ENCODE measurements around the gene SLC35A4.

Gene SLC35A4

GRCh38 chr5:140557965-140558364 is 6.7 kb upstream of the SLC35A4 start:
- H3K36me3 ChIP-seq (ENCODE audit: control insufficient read depth, insufficient read depth, low read length): no peaks in the 10 kb centered on the region

GRCh38 chr5:140558542-140558941 is 6.1 kb upstream of the SLC35A4 start:
- Histone ChIP-seq H3K4me3 (ENCODE audit: insufficient read depth, low read depth, low read length) (no peak overlapping the region), H3K27me3 (ENCODE audit: control insufficient read depth, insufficient read depth, low read length, poor library complexity, severe bottlenecking) (no peaks in the 10 kb centered on the region), H3K36me3 (ENCODE audit: control insufficient read depth, insufficient read depth, low read length) (no peaks in the 10 kb centered on the region), H3K9me3 (ENCODE audit: control insufficient read depth, low read length) (no peaks in the 10 kb centered on the region), H3K4me1 (ENCODE audit: control insufficient read depth, insufficient read depth, low read length) (peaks cover 22% of the 10 kb centered on the region), H3K27ac (ENCODE audit: insufficient read depth, low read depth, low read length, poor library complexity, severe bottlenecking) (no peak overlapping the region)
- 93 to 97% methylated on average over 9 of the region's 9 CpGs for WGBS, 2 experiments

More at GRCh38 chr5:140557965-140558364, 6.7 kb upstream of the SLC35A4 start:
- Histone ChIP-seq H3K4me3 (ENCODE audit: insufficient read depth, low read depth, low read length) (peak overlapping the region; percentile 96), H3K9me3 (ENCODE audit: control insufficient read depth, low read length) (no peaks in the 10 kb centered on the region), H3K27me3 (ENCODE audit: control insufficient read depth, insufficient read depth, low read length, poor library complexity, severe bottlenecking) (no peaks in the 10 kb centered on the region), H3K4me1 (ENCODE audit: control insufficient read depth, insufficient read depth, low read length) (peaks cover 18% of the 10 kb centered on the region), H3K27ac (ENCODE audit: insufficient read depth, low read depth, low read length, poor library complexity, severe bottlenecking) (peak overlapping the region; percentile 91)
- 91 to 98% methylated on average over 3 of the region's 3 CpGs for WGBS, 2 experiments

- Histone ChIP-seq H3K9me3 (ENCODE audit: control insufficient read depth, low read length) (no peaks in the 10 kb centered on the region), H3K27ac (ENCODE audit: insufficient read depth, low read depth, low read length, poor library complexity, severe bottlenecking) (no peak overlapping the region), H3K36me3 (ENCODE audit: control insufficient read depth, insufficient read depth, low read length) (no peaks in the 10 kb centered on the region), H3K27me3 (ENCODE audit: control insufficient read depth, insufficient read depth, low read length, poor library complexity, severe bottlenecking) (no peaks in the 10 kb centered on the region), H3K4me1 (ENCODE audit: control insufficient read depth, insufficient read depth, low read length) (peaks cover 22% of the 10 kb centered on the region), H3K4me3 (ENCODE audit: insufficient read depth, low read depth, low read length) (no peak overlapping the region)
- 91 to 95% methylated on average over 10 of the region's 10 CpGs for WGBS, 2 experiments
Measured at GRCh38 chr5:140560227-140560626, 4.4 kb upstream of the SLC35A4 start.

GRCh38 chr5:140561753-140562523 is 2.7 kb upstream of the SLC35A4 start:
- H3K4me1 ChIP-seq (ENCODE audit: control insufficient read depth, insufficient read depth, low read length): peaks cover 17% of the 10 kb centered on the region
- no peak overlapping the region for H3K4me3 ChIP-seq (ENCODE audit: insufficient read depth, low read depth, low read length)
- 93 to 94% methylated on average over 10 of the region's 10 CpGs for WGBS, 2 experiments
- H3K9me3 ChIP-seq (ENCODE audit: control insufficient read depth, low read length): no peaks in the 10 kb centered on the region
- H3K36me3 ChIP-seq (ENCODE audit: control insufficient read depth, insufficient read depth, low read length): peaks cover 1% of the 10 kb centered on the region
- no peaks in the 10 kb centered on the region for H3K27me3 ChIP-seq (ENCODE audit: control insufficient read depth, insufficient read depth, low read length, poor library complexity, severe bottlenecking)
- H3K27ac ChIP-seq (ENCODE audit: insufficient read depth, low read depth, low read length, poor library complexity, severe bottlenecking): no peak overlapping the region

- 84 to 86% methylated on average over 7 to 8 of the region's 8 CpGs for WGBS, 2 experiments
- H3K36me3 ChIP-seq (ENCODE audit: control insufficient read depth, insufficient read depth, low read length): peaks cover 15% of the 10 kb centered on the region
- peaks cover 13% of the 10 kb centered on the region for H3K4me1 ChIP-seq (ENCODE audit: control insufficient read depth, insufficient read depth, low read length)
- no peak overlapping the region for H3K27ac ChIP-seq (ENCODE audit: insufficient read depth, low read depth, low read length, poor library complexity, severe bottlenecking)
- H3K27me3 ChIP-seq (ENCODE audit: control insufficient read depth, insufficient read depth, low read length, poor library complexity, severe bottlenecking): no peaks in the 10 kb centered on the region
- no peaks in the 10 kb centered on the region for H3K9me3 ChIP-seq (ENCODE audit: control insufficient read depth, low read length)
- H3K4me3 ChIP-seq (ENCODE audit: insufficient read depth, low read depth, low read length): peak overlapping the region; percentile 89
Measured at GRCh38 chr5:140563596-140563995, 1.0 kb upstream of the SLC35A4 start.

- WGBS, 2 experiments: 6 to 7% methylated on average over 13 of the region's 13 CpGs
- Histone ChIP-seq H3K4me3 (ENCODE audit: insufficient read depth, low read depth, low read length) (peak overlapping the region; percentile 89), H3K9me3 (ENCODE audit: control insufficient read depth, low read length) (no peaks in the 10 kb centered on the region), H3K36me3 (ENCODE audit: control insufficient read depth, insufficient read depth, low read length) (peaks cover 15% of the 10 kb centered on the region), H3K4me1 (ENCODE audit: control insufficient read depth, insufficient read depth, low read length) (peaks cover 13% of the 10 kb centered on the region), H3K27ac (ENCODE audit: insufficient read depth, low read depth, low read length, poor library complexity, severe bottlenecking) (no peak overlapping the region), H3K27me3 (ENCODE audit: control insufficient read depth, insufficient read depth, low read length, poor library complexity, severe bottlenecking) (no peaks in the 10 kb centered on the region)
Measured at GRCh38 chr5:140565024-140565779, 574 bp downstream of the SLC35A4 start.

- Histone ChIP-seq H3K27ac (ENCODE audit: insufficient read depth, low read depth, low read length, poor library complexity, severe bottlenecking) (no peak overlapping the region), H3K36me3 (ENCODE audit: control insufficient read depth, insufficient read depth, low read length) (peaks cover 15% of the 10 kb centered on the region), H3K4me1 (ENCODE audit: control insufficient read depth, insufficient read depth, low read length) (peaks cover 13% of the 10 kb centered on the region), H3K9me3 (ENCODE audit: control insufficient read depth, low read length) (no peaks in the 10 kb centered on the region), H3K27me3 (ENCODE audit: control insufficient read depth, insufficient read depth, low read length, poor library complexity, severe bottlenecking) (no peaks in the 10 kb centered on the region), H3K4me3 (ENCODE audit: insufficient read depth, low read depth, low read length) (peak overlapping the region; percentile 89)
- 90 to 95% methylated on average over 4 of the region's 4 CpGs for WGBS, 2 experiments
Measured at GRCh38 chr5:140565780-140566095, 1.1 kb downstream of the SLC35A4 start.

GRCh38 chr5:140566665-140567064 is 2.0 kb downstream of the SLC35A4 start:
- Histone ChIP-seq H3K36me3 (ENCODE audit: control insufficient read depth, insufficient read depth, low read length) (peaks cover 15% of the 10 kb centered on the region), H3K27me3 (ENCODE audit: control insufficient read depth, insufficient read depth, low read length, poor library complexity, severe bottlenecking) (no peaks in the 10 kb centered on the region), H3K4me3 (ENCODE audit: insufficient read depth, low read depth, low read length) (no peak overlapping the region), H3K9me3 (ENCODE audit: control insufficient read depth, low read length) (no peaks in the 10 kb centered on the region), H3K27ac (ENCODE audit: insufficient read depth, low read depth, low read length, poor library complexity, severe bottlenecking) (no peak overlapping the region), H3K4me1 (ENCODE audit: control insufficient read depth, insufficient read depth, low read length) (peaks cover 13% of the 10 kb centered on the region)
- WGBS, 2 experiments: 93 to 95% methylated on average over 5 of the region's 5 CpGs

- no peak overlapping the region for H3K27ac ChIP-seq (ENCODE audit: insufficient read depth, low read depth, low read length, poor library complexity, severe bottlenecking)
- H3K9me3 ChIP-seq (ENCODE audit: control insufficient read depth, low read length): no peaks in the 10 kb centered on the region
- peaks cover 13% of the 10 kb centered on the region for H3K4me1 ChIP-seq (ENCODE audit: control insufficient read depth, insufficient read depth, low read length)
- no peaks in the 10 kb centered on the region for H3K27me3 ChIP-seq (ENCODE audit: control insufficient read depth, insufficient read depth, low read length, poor library complexity, severe bottlenecking)
- WGBS, 2 experiments: 95% methylated on average over 22 of the region's 22 CpGs
- H3K36me3 ChIP-seq (ENCODE audit: control insufficient read depth, insufficient read depth, low read length): peaks cover 15% of the 10 kb centered on the region
- no peak overlapping the region for H3K4me3 ChIP-seq (ENCODE audit: insufficient read depth, low read depth, low read length)
Measured at GRCh38 chr5:140567136-140567818, 2.6 kb downstream of the SLC35A4 start.

- WGBS, 2 experiments: 94 to 97% methylated on average over 13 of the region's 13 CpGs
- Histone ChIP-seq H3K4me3 (ENCODE audit: insufficient read depth, low read depth, low read length) (no peak overlapping the region), H3K9me3 (ENCODE audit: control insufficient read depth, low read length) (no peaks in the 10 kb centered on the region), H3K27me3 (ENCODE audit: control insufficient read depth, insufficient read depth, low read length, poor library complexity, severe bottlenecking) (no peaks in the 10 kb centered on the region), H3K36me3 (ENCODE audit: control insufficient read depth, insufficient read depth, low read length) (peaks cover 15% of the 10 kb centered on the region), H3K27ac (ENCODE audit: insufficient read depth, low read depth, low read length, poor library complexity, severe bottlenecking) (no peak overlapping the region), H3K4me1 (ENCODE audit: control insufficient read depth, insufficient read depth, low read length) (peaks cover 13% of the 10 kb centered on the region)
Measured at GRCh38 chr5:140567871-140568270, 3.2 kb downstream of the SLC35A4 start.

Measured in ectodermal cell (in vitro differentiated cells).